Activated CD8-positive, alpha-beta T cell treated with anti-CD3 and anti-CD28 coated beads for 36 hours (primary cell): ENCODE data around the gene LDLRAP1. TPM values are rescaled to one million over a fixed set of nuclear protein-coding genes. Genes with fewer than 3 reads are reported as not detected.

Source experiments
- ATAC-seq: fragments of 200-7000 bp; cut with Tn5 transposase; one replicate; pipeline ENCODE4 v1.10.0; 2021; ENCODE audit warnings: mild to moderate bottlenecking, moderate library complexity
- CTCF ChIA-PET: fragments of 350-600 bp; sonication (Branson Sonifier 250); formaldehyde crosslinking; loops from one replicate; lab custom pipeline; 2021; ENCODE audit warnings: antibody characterized with exemption; lab: Charles Lee
- POLR2A ChIA-PET: fragments of 350-600 bp; sonication (Branson Sonifier 250); formaldehyde crosslinking; loops from one replicate; lab custom pipeline; 2021; ENCODE audit warnings: antibody characterized with exemption; lab: Charles Lee
- DNase-seq: peaks from one replicate; pipeline ENCODE4 v3.0.0-alpha.2; 2020
- H3K27ac Mint-ChIP-seq: one replicate; pipeline ENCODE4 v1.8.0; 2021; ENCODE audit warnings: mild to moderate bottlenecking, mixed read lengths
- H3K27me3 Mint-ChIP-seq: one replicate; pipeline ENCODE4 v1.8.0; 2021; ENCODE audit warnings: mixed read lengths
- H3K36me3 Mint-ChIP-seq: one replicate; pipeline ENCODE4 v1.8.0; 2021; ENCODE audit warnings: low read depth, mixed read lengths
- H3K4me1 Mint-ChIP-seq: one replicate; pipeline ENCODE4 v1.8.0; 2021; ENCODE audit warnings: low read depth, mixed read lengths
- H3K4me3 Mint-ChIP-seq: one replicate; pipeline ENCODE4 v1.8.0; 2021; ENCODE audit warnings: mild to moderate bottlenecking, moderate library complexity, mixed read lengths
- H3K9me3 Mint-ChIP-seq: one replicate; pipeline ENCODE4 v1.8.0; 2021; ENCODE audit warnings: mixed read lengths
- CTCF ChIP-seq: fragments of 200-600 bp; IDR thresholded peaks from one replicate; pipeline ENCODE4 v1.8.0; 2022; ENCODE audit warnings: antibody characterized with exemption, mild to moderate bottlenecking
- intact Hi-C: fragments of 100-400 bp; cut with micrococcal nuclease; formaldehyde crosslinking; loops from one replicate; pipeline ENCODE4 v1.10.0; 2022
- total RNA-seq, 2 experiments: library from RNA; stranded (reverse); gene quantifications; one replicate each; pipeline ENCODE4 v1.2.3, GENCODE V29; 2021

LDLRAP1 gene
- total RNA-seq, 2 experiments from 2014 or later, result 13.4 to 14.5 TPM

GRCh38 chr1:25575191-25575590 lies 31.8 kb downstream of the LDLRAP1 start:
- Mint-ChIP-seq H3K4me3 (no peak overlapping the region), H3K36me3 (no peaks in the 10 kb centered on the region), H3K27ac (no peak overlapping the region), H3K4me1 (peaks cover 25% of the 10 kb centered on the region), H3K27me3 (no peaks in the 10 kb centered on the region), H3K9me3 (no peaks in the 10 kb centered on the region)
- ChIA-PET POLR2A (no interaction called here), CTCF (interaction anchor here (0.9 kb wide), 1 partner anchor 38 kb away, joined by 3 read pairs; no protein-coding TSS in a partner anchor)
- TF ChIP-seq CTCF, result no peak
- no peak for ATAC-seq
- intact Hi-C loops, result no loop called here
- no peak for DNase-seq

- H3K27ac Mint-ChIP-seq, result no peak overlapping the region
- no peaks in the 10 kb centered on the region for H3K27me3 Mint-ChIP-seq
- POLR2A ChIA-PET, result no interaction called here
- H3K9me3 Mint-ChIP-seq, result no peaks in the 10 kb centered on the region
- CTCF ChIA-PET, result no interaction called here
- no peak for TF ChIP-seq CTCF
- intact Hi-C loops, result no loop called here
- no peaks in the 10 kb centered on the region for H3K36me3 Mint-ChIP-seq
- peaks cover 20% of the 10 kb centered on the region for H3K4me1 Mint-ChIP-seq
- DNase-seq (no peak), ATAC-seq (no peak)
- H3K4me3 Mint-ChIP-seq, result no peak overlapping the region
Measured at GRCh38 chr1:25576459-25577133, 33.2 kb downstream of the LDLRAP1 start.

- Mint-ChIP-seq H3K4me1 (peaks cover 14% of the 10 kb centered on the region), H3K27ac (no peak overlapping the region), H3K4me3 (no peak overlapping the region), H3K27me3 (no peaks in the 10 kb centered on the region), H3K9me3 (no peaks in the 10 kb centered on the region), H3K36me3 (no peaks in the 10 kb centered on the region)
- ChIA-PET CTCF (no interaction called here), POLR2A (no interaction called here)
- ATAC-seq, result no peak
- intact Hi-C loops, result no loop called here
- no peak for TF ChIP-seq CTCF
- DNase-seq, result no peak
Measured at GRCh38 chr1:25577134-25577920, 33.9 kb downstream of the LDLRAP1 start.

- no peak for TF ChIP-seq CTCF
- no peak for DNase-seq
- CTCF ChIA-PET, result interaction anchor here (1.1 to 3.5 kb wide), 11 partner anchors 10 to 316 kb away, joined by 3 to 16 read pairs (median 4); no protein-coding TSS in a partner anchor
- H3K27ac Mint-ChIP-seq, result no peak overlapping the region
- H3K4me1 Mint-ChIP-seq, result peaks cover under 1% of the 10 kb centered on the region
- POLR2A ChIA-PET, result interaction anchor here (0.7 to 1.6 kb wide), 5 partner anchors 12 to 163 kb away, joined by 3 to 4 read pairs (median 3); no protein-coding TSS in a partner anchor
- intact Hi-C loops, result no loop called here
- H3K9me3 Mint-ChIP-seq, result no peaks in the 10 kb centered on the region
- H3K27me3 Mint-ChIP-seq, result no peaks in the 10 kb centered on the region
- H3K4me3 Mint-ChIP-seq, result no peak overlapping the region
- H3K36me3 Mint-ChIP-seq, result no peaks in the 10 kb centered on the region
- ATAC-seq, result no peak
Measured at GRCh38 chr1:25579292-25580252, 36.2 kb downstream of the LDLRAP1 start.
